Measurements from ENCODE around the gene MEGF8.
A peak's percentile ranks its signal among the peaks of the same experiment; 100 is the strongest.
"Not testable (repeated sequence)": the region's sequence is repeated elsewhere in the genome, so short reads cannot be mapped to it uniquely, and the experiment has no call there.

MEGF8 gene

DNA sequence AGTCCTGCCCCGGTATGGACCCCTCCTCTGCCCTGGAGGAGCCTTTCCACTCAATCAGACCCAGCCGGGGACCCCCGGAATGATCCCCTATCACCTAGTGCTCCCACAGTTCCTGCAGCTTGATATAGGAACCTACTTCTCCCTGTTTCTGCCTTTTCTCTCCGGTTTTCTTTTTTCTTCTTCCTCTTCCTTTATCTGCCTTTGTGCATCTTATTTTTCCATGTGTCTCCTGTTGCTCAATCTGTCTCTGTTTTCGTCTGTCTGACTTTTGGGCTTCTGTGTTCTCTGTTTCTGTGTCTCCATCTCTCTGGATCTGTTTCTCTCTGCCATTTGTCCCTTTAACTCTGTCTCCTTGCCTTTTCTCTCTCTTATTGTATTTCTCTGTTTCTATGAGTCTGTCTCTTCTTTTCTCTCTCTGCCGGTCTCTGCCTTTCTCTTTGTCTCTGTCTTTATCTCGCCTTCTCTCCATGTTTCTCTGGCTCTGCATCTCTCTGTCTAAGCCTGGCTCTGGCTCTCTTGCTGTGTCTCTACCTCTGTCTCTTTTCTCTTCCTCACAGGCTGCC lies 10.0 kb downstream of the MEGF8 start:
- no peak overlapping the region for H3K4me3 ChIP-seq (ENCODE audit: control insufficient read depth, low read depth, low read length)
- TF ChIP-seq CTCF (conservative IDR thresholded peaks at IDR 0.05; ENCODE audit: control insufficient read depth, insufficient read depth, low read depth, low read length): no peak

DNA sequence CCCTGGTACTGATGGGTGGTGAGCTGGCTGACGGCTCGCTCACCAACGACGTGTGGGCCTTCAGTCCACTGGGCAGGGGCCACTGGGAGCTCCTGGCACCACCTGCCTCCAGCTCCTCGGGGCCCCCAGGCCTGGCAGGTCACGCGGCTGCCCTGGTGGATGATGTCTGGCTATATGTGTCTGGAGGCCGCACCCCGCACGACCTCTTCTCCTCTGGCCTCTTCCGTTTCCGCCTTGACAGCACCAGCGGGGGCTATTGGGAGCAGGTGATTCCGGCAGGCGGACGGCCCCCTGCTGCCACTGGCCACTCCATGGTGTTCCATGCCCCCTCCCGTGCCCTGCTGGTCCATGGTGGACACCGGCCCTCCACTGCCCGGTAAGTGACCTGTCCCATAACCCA lies 10.5 kb downstream of the MEGF8 start:
- DNase-seq (ENCODE audit: low read depth): no peak
- H3K4me3 ChIP-seq (ENCODE audit: control insufficient read depth, low read depth, low read length): no peak overlapping the region
- no peak for TF ChIP-seq CTCF (conservative IDR thresholded peaks at IDR 0.05; ENCODE audit: control insufficient read depth, insufficient read depth, low read depth, low read length)

More for the DNA sequence above, 10.0 kb downstream of the MEGF8 start:
- DNase-seq (ENCODE audit: low read depth): no peak

- not testable (repeated sequence) for H3K4me3 ChIP-seq (ENCODE audit: control insufficient read depth, low read depth, low read length); DNase-seq (ENCODE audit: low read depth)
Measured at GRCh38 chr19:42339126-42339860, 13.9 kb downstream of the MEGF8 start.

DNA sequence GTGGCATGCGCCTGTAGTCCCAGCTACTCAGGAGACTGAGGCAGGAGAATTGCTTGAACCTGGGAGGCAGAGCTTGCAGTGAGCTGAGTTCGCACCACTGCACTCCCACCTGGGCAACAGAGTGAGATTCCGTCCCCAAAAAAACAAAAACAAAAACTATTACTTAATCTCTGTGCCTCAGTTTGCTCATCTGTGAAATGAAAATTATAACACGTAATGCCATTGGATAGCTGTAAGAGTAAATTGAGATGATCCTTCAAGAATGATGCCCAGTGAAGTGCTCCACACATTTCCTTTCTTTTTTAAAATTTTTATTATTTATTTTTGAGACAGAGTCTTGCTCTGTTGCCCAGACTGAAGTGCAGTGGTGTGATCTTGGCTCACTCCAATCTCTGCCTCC lies 14.5 kb downstream of the MEGF8 start:
- DNase-seq (ENCODE audit: low read depth); H3K4me3 ChIP-seq (ENCODE audit: control insufficient read depth, low read depth, low read length): not testable (repeated sequence)

DNA sequence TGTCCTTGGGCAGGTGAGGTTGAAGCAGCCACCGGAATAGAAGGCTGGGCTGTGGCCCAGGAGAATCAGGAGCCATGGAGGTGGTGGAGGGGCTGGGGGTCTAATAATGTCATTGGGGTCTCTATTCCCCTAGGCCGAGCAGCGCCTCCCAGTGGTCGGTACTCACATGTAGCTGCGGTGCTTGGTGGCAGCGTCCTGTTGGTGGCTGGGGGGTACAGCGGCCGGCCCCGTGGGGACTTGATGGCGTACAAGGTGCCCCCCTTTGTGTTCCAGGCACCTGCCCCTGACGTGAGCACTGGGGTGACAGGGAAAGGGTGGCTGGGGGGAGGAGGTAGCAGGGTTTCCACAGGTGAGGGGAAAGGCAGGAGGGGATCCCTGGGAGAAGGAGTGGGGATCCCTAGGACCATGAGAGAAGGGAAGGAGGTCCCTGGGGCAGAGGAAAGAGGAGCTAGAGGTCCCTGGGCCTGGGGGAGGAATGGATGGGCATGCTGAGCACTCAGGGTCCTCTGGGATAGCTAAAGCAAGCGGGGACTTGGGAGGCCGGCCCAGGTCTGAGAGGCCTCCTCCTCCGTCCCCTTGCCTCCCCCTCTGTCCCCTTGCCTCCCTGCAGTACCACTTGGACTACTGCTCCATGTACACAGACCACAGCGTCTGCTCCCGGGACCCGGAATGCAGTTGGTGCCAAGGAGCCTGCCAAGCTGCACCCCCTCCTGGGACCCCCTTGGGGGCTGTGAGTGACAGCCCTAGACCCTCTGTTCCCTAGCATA lies 18.1 kb downstream of the MEGF8 start:
- peak; percentile 6 for TF ChIP-seq CTCF (conservative IDR thresholded peaks at IDR 0.05; ENCODE audit: control insufficient read depth, insufficient read depth, low read depth, low read length)

GRCh38 chr19:42344336-42344893 lies 19.0 kb downstream of the MEGF8 start:
- no peak for TF ChIP-seq CTCF (conservative IDR thresholded peaks at IDR 0.05; ENCODE audit: control insufficient read depth, insufficient read depth, low read depth, low read length)
- DNase-seq (ENCODE audit: low read depth): no peak
- no peak overlapping the region for H3K4me3 ChIP-seq (ENCODE audit: control insufficient read depth, low read depth, low read length)

More for the DNA sequence above, 18.1 kb downstream of the MEGF8 start:
- no peak for DNase-seq (ENCODE audit: low read depth)
- no peak overlapping the region for H3K4me3 ChIP-seq (ENCODE audit: control insufficient read depth, low read depth, low read length)

DNA sequence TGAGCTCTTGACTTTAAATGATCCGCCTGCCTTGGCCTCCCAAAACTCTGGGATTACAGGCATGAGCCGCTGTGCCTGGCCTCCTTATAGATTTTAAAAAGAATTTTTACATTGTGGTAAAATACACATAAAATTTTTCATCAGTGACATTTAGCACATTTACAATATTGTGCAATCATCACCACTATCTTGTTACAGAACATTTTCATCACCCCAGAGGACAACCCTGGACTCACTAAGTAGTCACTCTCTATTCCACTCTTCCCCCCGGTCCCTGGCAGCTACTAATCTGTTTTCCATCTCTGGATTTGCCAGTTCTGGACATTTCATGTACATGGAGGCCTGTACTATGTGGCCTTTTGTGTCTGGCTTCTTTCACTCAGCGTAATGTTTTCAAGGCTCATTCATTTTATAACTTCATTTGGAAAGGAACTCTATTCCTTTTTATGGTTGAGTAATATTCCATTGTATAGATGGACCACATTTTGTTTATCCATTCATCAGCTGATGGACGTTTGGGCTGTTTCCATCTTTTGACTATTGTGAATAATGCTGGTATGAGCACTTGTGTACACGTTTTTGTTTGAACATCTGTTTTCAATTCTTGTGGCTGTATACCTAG lies 19.9 kb downstream of the MEGF8 start:
- TF ChIP-seq CTCF (conservative IDR thresholded peaks at IDR 0.05; ENCODE audit: control insufficient read depth, insufficient read depth, low read depth, low read length): no peak
- DNase-seq (ENCODE audit: low read depth): peak; percentile 65
- H3K4me3 ChIP-seq (ENCODE audit: control insufficient read depth, low read depth, low read length): no peak overlapping the region
